Keratinocyte (primary cell): Measurements from ENCODE around the gene LCT.

Source experiments
- CTCF ChIP-seq, 3 experiments: IDR thresholded peaks in 1 of 3; conservative IDR thresholded peaks in 1 of 3; optimal IDR thresholded peaks in 1 of 3; 2 replicates in 2 of 3; 3 replicates in 1 of 3; pipeline versions ENCODE3 to v1.5.1; 2011; ENCODE audit warnings: low read length in 3 of 3, mild to moderate bottlenecking in 3 of 3, moderate library complexity in 2 of 3, control low read depth in 1 of 3, inconsistent platforms in 1 of 3; ENCODE audit not compliant: insufficient read depth in 2 of 3; ENCODE audit errors: extremely low read depth in 1 of 3
- EZH2 ChIP-seq: IDR thresholded peaks from one replicate; pipeline ENCODE4 v1.6.1; 2012; ENCODE audit warnings: inconsistent platforms, mild to moderate bottlenecking, low read length, moderate library complexity

GRCh38 chr2:135825131-135825530 lies 11.9 kb downstream of the LCT start:
- TF ChIP-seq CTCF (optimal IDR thresholded peaks at IDR 0.05 in 1 of 3, IDR thresholded peaks at IDR 0.05 in 1 of 3, conservative IDR thresholded peaks at IDR 0.05 in 1 of 3; ENCODE audit: extremely low read depth in 1 of 3, insufficient read depth in 2 of 3, low read length in 3 of 3) (no peak), EZH2 (no peak)
